Natural killer cell treated with Interleukin-12 subunit alpha and Interleukin-12 subunit beta and Interleukin-15 and Interleukin-18, amount 100 ng/mL, for 72 hours (primary cell): Measurements from ENCODE around the gene CAMSAP2. TPM values are rescaled to one million over a fixed set of nuclear protein-coding genes. Genes with fewer than 3 reads are reported as not detected.
A peak's percentile ranks its signal among the peaks of the same experiment; 100 is the strongest.

Experiments
- ATAC-seq, 2 donors: fragments of 150-1000 bp; cut with Tn5 transposase in 1 of 2; sonication (Bioruptor Pico), chemical (Tn5 transposase) in 1 of 2; 2 replicates each; pipeline ENCODE4 v1.10.0; 2021
- DNase-seq: peaks from one replicate; pipeline ENCODE4 v3.0.0; 2022; ENCODE audit warnings: low spot score
- H3K27ac Mint-ChIP-seq, 2 donors: 1 replicate in 1 of 2; 2 replicates in 1 of 2; pipeline ENCODE4 v1.8.0; 2022; ENCODE audit warnings: mixed read lengths in 2 of 2, mild to moderate bottlenecking in 1 of 2, moderate library complexity in 1 of 2
- H3K27me3 Mint-ChIP-seq, 2 donors: 1 replicate in 1 of 2; 2 replicates in 1 of 2; pipeline ENCODE4 v1.8.0; 2022; ENCODE audit warnings: mixed read lengths in 2 of 2
- H3K36me3 Mint-ChIP-seq: one replicate; pipeline ENCODE4 v1.8.0; 2022; ENCODE audit warnings: mixed read lengths
- H3K4me1 Mint-ChIP-seq, 2 donors: 1 replicate in 1 of 2; 2 replicates in 1 of 2; pipeline ENCODE4 v1.8.0; 2022; ENCODE audit warnings: low read depth in 2 of 2, mixed read lengths in 2 of 2, mild to moderate bottlenecking in 1 of 2
- H3K4me3 Mint-ChIP-seq: one replicate; pipeline ENCODE4 v1.8.0; 2022; ENCODE audit warnings: mixed read lengths
- H3K9me3 Mint-ChIP-seq: 2 replicates; pipeline ENCODE4 v1.8.0; 2022; ENCODE audit warnings: mixed read lengths
- total RNA-seq, 2 donors: library from RNA; stranded (reverse); gene quantifications; one replicate each; pipeline ENCODE4 v1.2.3, GENCODE V29; 2022

Gene CAMSAP2, protein sequence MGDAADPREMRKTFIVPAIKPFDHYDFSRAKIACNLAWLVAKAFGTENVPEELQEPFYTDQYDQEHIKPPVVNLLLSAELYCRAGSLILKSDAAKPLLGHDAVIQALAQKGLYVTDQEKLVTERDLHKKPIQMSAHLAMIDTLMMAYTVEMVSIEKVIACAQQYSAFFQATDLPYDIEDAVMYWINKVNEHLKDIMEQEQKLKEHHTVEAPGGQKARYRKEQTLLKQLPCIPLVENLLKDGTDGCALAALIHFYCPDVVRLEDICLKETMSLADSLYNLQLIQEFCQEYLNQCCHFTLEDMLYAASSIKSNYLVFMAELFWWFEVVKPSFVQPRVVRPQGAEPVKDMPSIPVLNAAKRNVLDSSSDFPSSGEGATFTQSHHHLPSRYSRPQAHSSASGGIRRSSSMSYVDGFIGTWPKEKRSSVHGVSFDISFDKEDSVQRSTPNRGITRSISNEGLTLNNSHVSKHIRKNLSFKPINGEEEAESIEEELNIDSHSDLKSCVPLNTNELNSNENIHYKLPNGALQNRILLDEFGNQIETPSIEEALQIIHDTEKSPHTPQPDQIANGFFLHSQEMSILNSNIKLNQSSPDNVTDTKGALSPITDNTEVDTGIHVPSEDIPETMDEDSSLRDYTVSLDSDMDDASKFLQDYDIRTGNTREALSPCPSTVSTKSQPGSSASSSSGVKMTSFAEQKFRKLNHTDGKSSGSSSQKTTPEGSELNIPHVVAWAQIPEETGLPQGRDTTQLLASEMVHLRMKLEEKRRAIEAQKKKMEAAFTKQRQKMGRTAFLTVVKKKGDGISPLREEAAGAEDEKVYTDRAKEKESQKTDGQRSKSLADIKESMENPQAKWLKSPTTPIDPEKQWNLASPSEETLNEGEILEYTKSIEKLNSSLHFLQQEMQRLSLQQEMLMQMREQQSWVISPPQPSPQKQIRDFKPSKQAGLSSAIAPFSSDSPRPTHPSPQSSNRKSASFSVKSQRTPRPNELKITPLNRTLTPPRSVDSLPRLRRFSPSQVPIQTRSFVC (N-terminal part only)
- total RNA-seq = under 1 TPM; 0.31 to 0.48 TPM

DNA sequence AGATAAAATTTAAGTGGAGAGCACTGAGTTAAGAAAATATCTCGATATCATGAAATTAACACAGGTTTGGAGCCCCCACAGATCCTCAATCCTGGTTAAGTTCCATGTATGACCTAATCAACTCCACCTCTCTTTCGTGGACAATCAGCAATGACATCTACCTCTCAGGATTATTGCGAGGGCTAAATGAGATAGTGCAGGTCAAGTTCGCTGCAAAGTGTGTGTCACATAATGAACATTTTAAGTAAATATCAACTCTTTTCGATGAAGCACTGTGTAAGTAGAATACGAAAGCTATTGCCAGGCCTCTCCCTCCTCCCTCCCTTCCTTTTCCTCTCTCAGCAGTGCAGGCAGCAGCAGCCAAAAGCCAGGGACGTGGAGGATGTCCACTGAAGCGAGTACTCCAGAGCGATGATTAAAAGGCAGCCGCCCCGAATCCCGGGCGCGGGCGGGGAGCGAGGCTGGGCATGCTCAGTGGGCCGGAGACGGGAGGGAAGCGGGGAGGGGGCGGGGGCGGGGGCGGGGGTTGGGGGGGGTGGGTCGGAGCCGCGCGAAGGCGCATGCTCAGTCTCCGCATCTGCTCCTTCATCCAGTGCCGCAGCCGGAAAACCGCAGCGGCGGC lies at the start of gene CAMSAP2:
Gene CAMSAP2 (plus strand): TSS at position 567 of the 622 bp plus-strand sequence. CDS start 935 bp downstream, outside the sequence.
- peak; percentile 66 for DNase-seq
- peaks cover 13 to 18% of the 10 kb centered on the region in 2 donors for H3K4me1 Mint-ChIP-seq
- peaks cover 45 to 49% of the 10 kb centered on the region in 2 donors for H3K27me3 Mint-ChIP-seq
- no peaks in the 10 kb centered on the region for H3K9me3 Mint-ChIP-seq
- H3K4me3 Mint-ChIP-seq = peak within 1 kb of the TSS; percentile 95
- peak within 1 kb of the TSS; percentile 13 to 65 for H3K27ac Mint-ChIP-seq
- peak; percentile 62 to 74 for ATAC-seq
- no peaks in the 10 kb centered on the region for H3K36me3 Mint-ChIP-seq

DNA sequence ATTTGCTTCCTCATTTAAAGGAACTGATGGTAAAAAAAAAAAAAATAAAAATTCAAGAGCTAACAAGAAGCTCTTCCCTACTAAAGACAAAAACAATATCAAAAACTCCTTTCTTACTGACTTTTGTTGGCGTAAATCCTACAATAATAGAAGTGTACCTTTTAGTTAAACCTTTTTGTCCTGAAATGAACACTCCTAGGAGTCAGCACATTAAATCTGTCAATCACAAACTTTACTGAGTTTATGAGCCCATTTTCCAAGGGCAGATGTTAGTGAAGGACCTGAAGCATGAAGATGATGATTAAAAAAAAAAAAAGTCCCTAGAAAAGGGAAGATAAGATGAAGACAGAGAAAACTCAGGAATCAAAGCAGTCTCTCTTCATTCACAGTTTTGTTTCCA lies 46.4 kb upstream of the CAMSAP2 start:
- H3K9me3 Mint-ChIP-seq = no peaks in the 10 kb centered on the region
- H3K4me3 Mint-ChIP-seq = no peak overlapping the region
- H3K4me1 Mint-ChIP-seq = no peaks in the 10 kb centered on the region
- DNase-seq (no peak), ATAC-seq (no peak)
- H3K36me3 Mint-ChIP-seq = no peaks in the 10 kb centered on the region
- H3K27me3 Mint-ChIP-seq = peaks cover 7 to 12% of the 10 kb centered on the region in 2 donors
- no peak overlapping the region for H3K27ac Mint-ChIP-seq

DNA sequence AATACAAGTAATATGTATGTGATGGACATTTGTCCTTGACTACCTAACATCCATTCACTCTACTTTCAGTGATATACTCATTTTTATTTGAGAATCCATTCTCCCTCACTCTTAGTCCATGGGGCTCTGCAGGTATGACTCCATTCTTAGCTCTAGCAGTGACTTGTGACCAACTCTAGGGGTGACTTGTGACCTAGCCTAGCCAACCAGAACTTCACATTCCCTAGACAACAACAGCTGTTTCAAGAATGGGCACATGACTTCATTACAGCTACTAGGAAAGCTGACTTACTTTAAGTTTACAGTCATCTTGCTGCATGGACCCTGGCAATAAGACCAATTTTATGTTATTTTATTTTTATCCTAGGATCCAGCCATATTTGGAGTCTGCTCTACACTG lies 45.4 kb upstream of the CAMSAP2 start:
- no peak for ATAC-seq
- no peaks in the 10 kb centered on the region for H3K4me1 Mint-ChIP-seq
- no peak overlapping the region for H3K27ac Mint-ChIP-seq

DNA sequence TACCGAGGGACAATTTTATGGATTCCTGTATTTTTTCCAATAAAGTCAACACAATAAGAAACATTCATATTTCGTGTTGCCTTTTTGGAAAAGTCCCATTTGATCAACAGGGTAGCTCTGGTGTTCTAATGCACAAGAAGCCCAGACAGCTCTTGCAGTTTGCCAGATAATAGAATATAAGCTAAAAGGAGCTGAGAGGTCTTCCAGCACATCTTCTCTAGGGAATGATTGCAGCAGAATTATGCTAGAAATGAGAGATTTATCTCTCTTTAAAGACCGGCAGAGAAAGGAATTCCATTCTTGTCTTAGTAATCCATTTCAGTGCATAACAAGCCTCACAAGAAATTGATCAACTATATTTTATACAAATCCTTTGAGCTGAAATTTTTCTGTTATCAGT lies 44.0 kb upstream of the CAMSAP2 start:
- Mint-ChIP-seq H3K4me1 (no peaks in the 10 kb centered on the region), H3K27me3 (peaks cover 0 to 20% of the 10 kb centered on the region in 2 donors), H3K36me3 (no peaks in the 10 kb centered on the region), H3K27ac (no peak overlapping the region), H3K4me3 (no peak overlapping the region), H3K9me3 (no peaks in the 10 kb centered on the region)
- DNase-seq (no peak), ATAC-seq (no peak)

More for the DNA sequence above, 45.4 kb upstream of the CAMSAP2 start:
- Mint-ChIP-seq H3K9me3 (no peaks in the 10 kb centered on the region), H3K27me3 (peaks cover 3 to 17% of the 10 kb centered on the region in 2 donors), H3K36me3 (no peaks in the 10 kb centered on the region), H3K4me3 (no peak overlapping the region)
- DNase-seq = no peak

DNA sequence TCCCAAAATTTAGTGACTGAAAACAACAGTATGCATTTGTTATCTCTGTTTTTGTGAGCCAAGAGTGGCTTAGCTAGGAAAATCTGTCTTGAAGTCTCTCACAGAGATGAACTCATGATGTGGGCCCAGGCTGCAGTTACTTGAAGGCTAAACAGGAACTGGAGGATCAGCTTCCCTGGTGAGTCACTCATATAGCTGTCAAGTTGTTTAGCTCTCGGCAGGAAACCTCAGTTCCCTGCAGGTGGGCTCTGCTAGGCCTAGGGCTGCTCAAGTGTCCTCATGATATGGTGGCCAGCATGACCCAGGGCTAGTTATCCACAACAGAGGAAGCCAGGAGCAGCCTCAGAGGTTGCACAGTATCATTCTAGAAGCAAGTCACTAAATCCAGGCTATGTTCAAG lies 38.8 kb upstream of the CAMSAP2 start:
- DNase-seq (no peak), ATAC-seq (no peak)
- Mint-ChIP-seq H3K27me3 (peaks cover 20 to 23% of the 10 kb centered on the region in 2 donors), H3K27ac (no peak overlapping the region), H3K4me1 (no peaks in the 10 kb centered on the region), H3K9me3 (no peaks in the 10 kb centered on the region), H3K4me3 (no peak overlapping the region), H3K36me3 (no peaks in the 10 kb centered on the region)

DNA sequence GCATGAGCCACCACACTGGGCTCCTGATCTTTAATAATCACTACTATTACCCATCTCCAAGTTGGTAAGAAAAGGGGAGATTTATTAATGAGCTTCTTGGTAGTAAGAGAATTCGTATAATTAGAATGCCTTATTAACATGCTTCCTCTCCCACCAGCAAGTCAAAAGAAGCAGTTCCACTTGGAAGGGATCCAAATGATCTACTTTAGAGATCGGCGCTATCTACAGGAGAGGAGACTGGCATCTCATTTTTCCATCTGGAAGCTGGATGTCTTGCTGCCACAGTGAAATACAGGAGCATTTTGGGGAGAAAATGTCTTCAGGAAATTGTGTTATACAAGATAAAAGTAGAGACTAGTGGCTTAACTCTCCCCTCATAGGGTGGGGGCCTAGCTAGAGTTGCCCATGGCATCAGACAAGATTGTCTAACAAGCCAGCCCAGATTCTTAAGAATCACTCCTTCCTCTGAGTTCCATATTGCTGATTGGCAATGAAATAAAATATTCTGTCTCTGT lies 33.6 kb upstream of the CAMSAP2 start:
- Mint-ChIP-seq H3K27me3 (peaks cover 3 to 20% of the 10 kb centered on the region in 2 donors), H3K4me3 (no peak overlapping the region), H3K27ac (no peak overlapping the region), H3K4me1 (peaks cover 3 to 5% of the 10 kb centered on the region in 2 donors), H3K9me3 (no peaks in the 10 kb centered on the region), H3K36me3 (no peaks in the 10 kb centered on the region)
- ATAC-seq (no peak), DNase-seq (no peak)

DNA sequence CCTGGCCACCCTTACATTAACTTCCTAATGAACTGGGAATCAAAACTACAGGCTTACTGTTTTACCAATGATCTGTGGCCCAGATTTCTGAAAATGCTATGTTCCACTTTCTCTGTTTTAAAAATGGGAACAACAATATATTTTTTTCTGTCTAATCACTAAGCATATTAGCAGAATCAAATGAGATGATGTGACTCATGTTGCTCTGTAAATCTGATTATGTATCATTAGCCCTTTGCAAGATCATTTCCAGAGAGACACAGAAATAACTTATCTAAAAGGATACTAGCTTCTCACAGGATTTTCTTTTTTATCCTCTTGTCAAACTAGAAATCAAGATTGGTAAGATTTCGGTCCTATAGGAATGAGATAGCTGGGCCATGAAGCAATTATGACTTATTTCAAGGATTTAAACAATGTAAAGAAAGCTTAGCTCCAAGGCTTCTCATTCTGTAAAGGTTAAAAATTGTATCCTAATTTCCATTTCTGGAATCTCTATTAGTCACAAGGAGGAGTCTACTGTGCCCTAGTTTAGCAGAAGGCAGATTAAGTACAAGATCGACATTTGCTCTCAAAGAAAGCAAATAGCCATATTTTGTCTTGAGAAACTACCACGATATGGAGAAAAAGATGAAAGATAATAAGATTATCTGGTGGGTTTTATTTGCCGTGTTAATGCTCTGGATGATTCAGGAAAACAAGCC lies 32.4 kb upstream of the CAMSAP2 start:
- Mint-ChIP-seq H3K4me3 (no peak overlapping the region), H3K27ac (no peak overlapping the region), H3K4me1 (peaks cover 3 to 5% of the 10 kb centered on the region in 2 donors), H3K36me3 (no peaks in the 10 kb centered on the region), H3K9me3 (no peaks in the 10 kb centered on the region), H3K27me3 (peaks cover 3 to 15% of the 10 kb centered on the region in 2 donors)
- DNase-seq = no peak
- no peak for ATAC-seq

DNA sequence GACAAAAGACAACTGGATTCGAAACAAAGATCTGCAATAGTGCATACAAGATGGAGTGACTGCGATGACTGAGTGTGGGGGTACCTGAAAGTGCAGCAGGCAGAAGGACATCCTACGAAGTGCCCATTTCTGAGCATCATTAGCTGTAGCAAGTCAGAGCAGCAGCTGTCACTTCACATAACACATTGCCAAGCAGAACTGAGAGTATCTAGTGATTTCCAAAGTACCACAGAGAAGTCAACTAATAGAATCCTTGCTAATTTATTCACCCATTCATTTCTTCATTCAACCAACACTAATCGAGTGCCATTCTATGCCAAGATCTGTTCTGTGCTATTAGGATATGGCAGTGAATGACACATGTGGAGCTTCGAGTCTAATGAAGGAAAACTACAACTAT lies 31.6 kb upstream of the CAMSAP2 start:
- Mint-ChIP-seq H3K4me3 (no peak overlapping the region), H3K27me3 (peaks cover 2 to 9% of the 10 kb centered on the region in 2 donors), H3K36me3 (no peaks in the 10 kb centered on the region), H3K9me3 (no peaks in the 10 kb centered on the region), H3K27ac (no peak overlapping the region), H3K4me1 (peaks cover 3 to 5% of the 10 kb centered on the region in 2 donors)
- ATAC-seq (no peak), DNase-seq (no peak)

DNA sequence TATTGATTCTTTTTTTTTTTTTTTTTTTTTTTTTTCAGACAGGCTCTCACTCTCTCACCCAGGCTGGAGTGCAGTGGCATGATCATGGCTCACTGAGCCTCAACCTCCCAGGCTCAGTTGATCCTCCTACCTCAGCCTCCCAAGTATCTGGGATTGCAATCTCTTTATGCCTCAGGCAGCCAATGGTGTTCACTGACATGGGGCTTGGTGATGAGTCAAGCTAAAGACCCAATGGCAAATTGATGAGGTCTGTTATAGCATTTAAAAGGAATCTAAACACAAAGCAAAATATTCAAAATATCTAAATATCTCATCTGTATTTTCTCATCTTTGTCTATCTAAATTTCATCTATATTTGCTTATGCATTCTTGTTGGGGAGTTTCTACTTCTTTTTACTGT lies 30.5 kb upstream of the CAMSAP2 start:
- no peak for DNase-seq
- Mint-ChIP-seq H3K27ac (no peak overlapping the region), H3K4me3 (no peak overlapping the region), H3K36me3 (no peaks in the 10 kb centered on the region), H3K4me1 (peaks cover 3 to 5% of the 10 kb centered on the region in 2 donors), H3K27me3 (no peaks in the 10 kb centered on the region), H3K9me3 (no peaks in the 10 kb centered on the region)
- ATAC-seq = no peak

DNA sequence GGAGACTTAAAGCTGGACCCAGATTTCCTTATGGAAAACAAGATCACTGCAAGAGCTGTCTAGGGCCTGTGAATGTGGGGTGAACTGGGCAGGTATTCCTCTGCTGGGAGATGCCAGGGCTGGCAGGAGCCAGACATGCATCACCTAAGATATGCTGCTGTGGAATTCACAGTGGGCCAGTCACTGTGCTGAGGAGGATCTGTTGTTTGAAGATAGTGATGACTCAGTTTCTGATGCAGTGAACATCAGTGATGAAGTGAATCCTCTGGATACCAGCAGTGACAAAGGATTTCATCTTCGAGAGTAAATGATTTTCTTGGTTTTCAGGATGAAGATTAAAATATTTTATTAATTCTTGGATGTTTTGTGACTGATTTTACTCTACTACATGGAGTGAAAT lies 29.9 kb upstream of the CAMSAP2 start:
- DNase-seq = no peak
- H3K9me3 Mint-ChIP-seq = no peaks in the 10 kb centered on the region
- H3K4me3 Mint-ChIP-seq = no peak overlapping the region
- no peak overlapping the region for H3K27ac Mint-ChIP-seq
- peaks cover 3 to 5% of the 10 kb centered on the region in 2 donors for H3K4me1 Mint-ChIP-seq
- H3K36me3 Mint-ChIP-seq = no peaks in the 10 kb centered on the region
- no peak for ATAC-seq
- peaks cover 2 to 4% of the 10 kb centered on the region in 2 donors for H3K27me3 Mint-ChIP-seq

DNA sequence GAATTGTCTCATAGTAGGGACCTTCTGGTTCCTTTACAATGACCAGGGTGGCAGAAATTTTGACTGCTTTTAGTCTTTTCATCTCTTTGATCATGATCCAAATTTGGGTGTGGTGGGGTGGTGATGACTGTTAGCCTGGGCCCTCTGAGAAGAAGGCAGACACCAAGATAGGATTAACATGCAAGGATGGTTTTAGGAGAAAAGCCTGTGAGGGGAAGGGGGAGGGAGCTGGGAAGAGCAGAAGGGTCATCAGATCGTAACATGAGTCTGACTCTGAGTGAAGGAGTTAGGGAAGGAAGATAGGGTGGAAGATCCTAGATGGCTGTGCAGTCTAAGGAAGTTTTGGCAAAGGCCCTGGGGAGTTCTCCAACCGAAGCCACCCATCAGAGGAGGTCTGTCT lies 28.5 kb upstream of the CAMSAP2 start:
- Mint-ChIP-seq H3K4me3 (no peak overlapping the region), H3K9me3 (no peaks in the 10 kb centered on the region)
- no peak for ATAC-seq

DNA sequence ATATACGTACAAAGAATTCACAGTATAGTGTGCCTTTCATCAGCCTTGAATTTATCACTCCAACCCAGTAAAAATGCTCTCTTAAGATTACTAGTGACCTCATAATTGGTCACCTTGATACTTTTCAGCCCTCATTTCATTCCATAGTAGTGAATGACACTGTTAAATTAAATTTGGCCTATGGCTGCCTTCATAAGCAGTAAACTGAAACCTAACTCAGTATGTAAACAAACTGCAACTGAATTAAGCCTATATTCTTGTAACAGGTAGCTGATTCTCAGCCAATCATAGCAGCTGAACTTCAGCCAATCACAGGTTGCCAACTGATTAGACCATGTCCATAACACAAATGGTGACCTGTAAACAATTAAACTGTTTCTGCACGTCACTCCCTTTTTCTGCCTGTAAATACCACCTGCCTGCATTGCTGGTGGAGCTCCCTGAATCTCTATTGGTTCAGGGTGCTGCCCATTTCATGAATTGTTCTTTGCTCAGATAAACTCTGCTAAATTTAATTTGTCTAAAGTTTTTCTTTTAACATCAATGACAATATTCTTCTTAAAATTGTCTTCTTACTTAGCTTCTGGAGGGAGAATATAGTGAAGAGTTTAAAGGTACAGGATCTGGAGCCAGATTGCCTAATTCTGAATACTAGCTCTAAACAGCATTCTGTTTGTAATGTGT lies 24.0 kb upstream of the CAMSAP2 start:
- ATAC-seq = no peak
- DNase-seq = no peak
- Mint-ChIP-seq H3K27me3 (peaks cover 18 to 31% of the 10 kb centered on the region in 2 donors), H3K27ac (no peak overlapping the region), H3K4me1 (no peaks in the 10 kb centered on the region), H3K9me3 (no peaks in the 10 kb centered on the region), H3K36me3 (no peaks in the 10 kb centered on the region), H3K4me3 (no peak overlapping the region)

More for the DNA sequence above, 28.5 kb upstream of the CAMSAP2 start:
- H3K27ac Mint-ChIP-seq = no peak overlapping the region
- peaks cover 3 to 7% of the 10 kb centered on the region in 2 donors for H3K27me3 Mint-ChIP-seq
- H3K4me1 Mint-ChIP-seq = peaks cover 3 to 5% of the 10 kb centered on the region in 2 donors
- DNase-seq = no peak
- no peaks in the 10 kb centered on the region for H3K36me3 Mint-ChIP-seq
